ENCODE measurements around the gene LCN6. TPM values are rescaled to one million over a fixed set of nuclear protein-coding genes. Genes with fewer than 3 reads are reported as not detected.
"Not testable (repeated sequence)": the region's sequence is repeated elsewhere in the genome, so short reads cannot be mapped to it uniquely, and the experiment has no call there.

LCN6 gene
- total RNA-seq, 6 experiments from 2014 or later, result 0.26 to 0.63 TPM; not detected in 4

GRCh38 chr9:136705564-136705963, 42.8 kb downstream of the LCN6 start:
- no peaks in the 10 kb centered on the region for H3K27me3 ChIP-seq
- no peak overlapping the region for H3K27ac ChIP-seq
- intact Hi-C loops (cut with DNase I), result no loop called here
- H3K36me3 ChIP-seq, result no peaks in the 10 kb centered on the region
- no peak for DNase-seq
- no peaks in the 10 kb centered on the region for H3K4me1 ChIP-seq
- TF ChIP-seq POLR2A (IDR thresholded peaks at IDR 0.05), result no peak
- no peak for TF ChIP-seq CTCF (IDR thresholded peaks at IDR 0.05)
- no peak overlapping the region for H3K4me3 ChIP-seq
- ATAC-seq, result no peak
- no peaks in the 10 kb centered on the region for H3K9me3 ChIP-seq
- WGBS (ENCODE audit: insufficient coverage, low coverage, low lambda C conversion rate, missing lambda C conversion rate), result 56% methylated on average over 5 of the region's 7 CpGs

- H3K36me3 ChIP-seq; H3K27ac ChIP-seq; intact Hi-C loops (cut with DNase I); H3K9me3 ChIP-seq; DNase-seq; H3K27me3 ChIP-seq; H3K4me3 ChIP-seq; H3K4me1 ChIP-seq: not testable (repeated sequence)
- peak in 1 of 4 donors; percentile 16 for ATAC-seq
- WGBS (ENCODE audit: insufficient coverage, low coverage, low lambda C conversion rate, missing lambda C conversion rate), result 74% methylated on average over 5 of the region's 8 CpGs
Observed at GRCh38 chr9:136704741-136705140, 43.6 kb downstream of the LCN6 start.

GRCh38 chr9:136703276-136703860, 45.0 kb downstream of the LCN6 start:
- ATAC-seq (no peak), DNase-seq (no peak)
- Histone ChIP-seq H3K36me3 (no peaks in the 10 kb centered on the region), H3K27me3 (no peaks in the 10 kb centered on the region), H3K27ac (no peak overlapping the region), H3K4me3 (no peak overlapping the region), H3K9me3 (no peaks in the 10 kb centered on the region), H3K4me1 (peaks cover 0 to 13% (median 4%) of the 10 kb centered on the region in 4 donors)
- intact Hi-C loops (cut with DNase I), result no loop called here
- TF ChIP-seq CTCF (IDR thresholded peaks at IDR 0.05) (no peak), POLR2A (IDR thresholded peaks at IDR 0.05) (no peak)
- 54% methylated on average over 4 of the region's 12 CpGs for WGBS (ENCODE audit: insufficient coverage, low coverage, low lambda C conversion rate, missing lambda C conversion rate)

GRCh38 chr9:136701668-136702053, 46.7 kb downstream of the LCN6 start:
- Histone ChIP-seq H3K27ac (no peak overlapping the region), H3K9me3 (no peaks in the 10 kb centered on the region), H3K36me3 (no peaks in the 10 kb centered on the region), H3K27me3 (no peaks in the 10 kb centered on the region), H3K4me1 (peaks cover 0 to 21% (median 8%) of the 10 kb centered on the region in 4 donors), H3K4me3 (no peak overlapping the region)
- 77% methylated on average over 4 of the region's 10 CpGs for WGBS (ENCODE audit: insufficient coverage, low coverage, low lambda C conversion rate, missing lambda C conversion rate)
- ATAC-seq (no peak), DNase-seq (no peak)
- TF ChIP-seq CTCF (IDR thresholded peaks at IDR 0.05), result no peak
- TF ChIP-seq POLR2A (IDR thresholded peaks at IDR 0.05), result no peak
- intact Hi-C loops (cut with DNase I), result no loop called here

- peaks cover 0 to 26% (median 10%) of the 10 kb centered on the region in 4 donors for H3K4me1 ChIP-seq
- no peak overlapping the region for H3K4me3 ChIP-seq
- 53% methylated on average over 14 of the region's 38 CpGs for WGBS (ENCODE audit: insufficient coverage, low coverage, low lambda C conversion rate, missing lambda C conversion rate)
- H3K27ac ChIP-seq, result no peak overlapping the region
- no peaks in the 10 kb centered on the region for H3K27me3 ChIP-seq
- peak in 1 of 4 donors; percentile 4 for ATAC-seq
- intact Hi-C loops (cut with DNase I), result no loop called here
- TF ChIP-seq CTCF (IDR thresholded peaks at IDR 0.05) (no peak), POLR2A (IDR thresholded peaks at IDR 0.05) (no peak)
- DNase-seq, result peak in 1 of 3 donors; percentile 53
- no peaks in the 10 kb centered on the region for H3K9me3 ChIP-seq
- no peaks in the 10 kb centered on the region for H3K36me3 ChIP-seq
Observed at GRCh38 chr9:136700959-136701667, 47.2 kb downstream of the LCN6 start.

All from right lobe of liver (tissue), 6 donors.